T-helper 2 cell treated with Interferon-gamma antibody and Interleukin-4, amounts not matched to agents 5 μg/mL and 100 μg/mL, for 36 hours (primary cell): ENCODE data around the gene ZBTB7B.

ENCODE experiments used
- DNase-seq: peaks from one replicate; pipeline ENCODE4 v3.0.0; 2021; ENCODE audit warnings: low spot score
- H3K27ac Mint-ChIP-seq: one replicate; pipeline ENCODE4 v1.8.0; 2021; ENCODE audit warnings: mild to moderate bottlenecking, mixed read lengths
- H3K27me3 Mint-ChIP-seq: one replicate; pipeline ENCODE4 v1.8.0; 2021; ENCODE audit warnings: low read depth, mixed read lengths
- H3K36me3 Mint-ChIP-seq: one replicate; pipeline ENCODE4 v1.8.0; 2021; ENCODE audit warnings: low read depth, mixed read lengths
- H3K4me1 Mint-ChIP-seq: one replicate; pipeline ENCODE4 v1.8.0; 2021; ENCODE audit warnings: low read depth, mixed read lengths
- H3K4me3 Mint-ChIP-seq: one replicate; pipeline ENCODE4 v1.8.0; 2022; ENCODE audit warnings: mild to moderate bottlenecking, moderate library complexity, mixed read lengths
- H3K9me3 Mint-ChIP-seq: one replicate; pipeline ENCODE4 v1.8.0; 2021; ENCODE audit warnings: mixed read lengths

Gene ZBTB7B

GRCh38 chr1:155048449-155049334 lies 46.1 kb downstream of the ZBTB7B start:
- no peaks in the 10 kb centered on the region for H3K9me3 Mint-ChIP-seq
- H3K27me3 Mint-ChIP-seq, result no peaks in the 10 kb centered on the region
- H3K4me1 Mint-ChIP-seq, result peaks cover 29% of the 10 kb centered on the region
- no peak for DNase-seq
- H3K36me3 Mint-ChIP-seq, result no peaks in the 10 kb centered on the region
- H3K4me3 Mint-ChIP-seq, result no peak overlapping the region
- no peak overlapping the region for H3K27ac Mint-ChIP-seq

- H3K36me3 Mint-ChIP-seq, result no peaks in the 10 kb centered on the region
- H3K4me3 Mint-ChIP-seq, result peak overlapping the region; percentile 85
- H3K27ac Mint-ChIP-seq, result peak overlapping the region; percentile 85
- H3K27me3 Mint-ChIP-seq, result no peaks in the 10 kb centered on the region
- H3K9me3 Mint-ChIP-seq, result no peaks in the 10 kb centered on the region
- DNase-seq, result no peak
- H3K4me1 Mint-ChIP-seq, result peaks cover 23% of the 10 kb centered on the region
Observed at GRCh38 chr1:155049651-155050559, 47.3 kb downstream of the ZBTB7B start.

- no peaks in the 10 kb centered on the region for H3K27me3 Mint-ChIP-seq
- no peaks in the 10 kb centered on the region for H3K9me3 Mint-ChIP-seq
- peak within 1 kb of the TSS; percentile 88 for H3K4me3 Mint-ChIP-seq
- H3K4me1 Mint-ChIP-seq, result peaks cover 19% of the 10 kb centered on the region
- DNase-seq, result peak; percentile 82
- peak within 1 kb of the TSS; percentile 85 for H3K27ac Mint-ChIP-seq
- peaks cover 3% of the 10 kb centered on the region for H3K36me3 Mint-ChIP-seq
Observed at GRCh38 chr1:155050560-155051341, 48.1 kb downstream of the ZBTB7B start, which contains the start of gene ADAM15. TSS of gene ADAM15 (plus strand) at chr1:155051316. CDS start at chr1:155051387, 71 bp downstream.

- Mint-ChIP-seq H3K27ac (no peak overlapping the region), H3K27me3 (no peaks in the 10 kb centered on the region), H3K4me3 (peak overlapping the region; percentile 88), H3K4me1 (peaks cover 19% of the 10 kb centered on the region), H3K9me3 (no peaks in the 10 kb centered on the region), H3K36me3 (peaks cover 3% of the 10 kb centered on the region)
- no peak for DNase-seq
Observed at GRCh38 chr1:155051342-155051776, 48.8 kb downstream of the ZBTB7B start.

GRCh38 chr1:155051777-155052398 lies 49.3 kb downstream of the ZBTB7B start:
- Mint-ChIP-seq H3K4me3 (peak overlapping the region; percentile 88), H3K27ac (peak overlapping the region; percentile 70), H3K27me3 (no peaks in the 10 kb centered on the region), H3K9me3 (no peaks in the 10 kb centered on the region), H3K36me3 (peaks cover 3% of the 10 kb centered on the region), H3K4me1 (peaks cover 19% of the 10 kb centered on the region)
- DNase-seq, result peak; percentile 30

- no peaks in the 10 kb centered on the region for H3K9me3 Mint-ChIP-seq
- peak overlapping the region; percentile 70 for H3K27ac Mint-ChIP-seq
- H3K36me3 Mint-ChIP-seq, result peaks cover 3% of the 10 kb centered on the region
- peaks cover 19% of the 10 kb centered on the region for H3K4me1 Mint-ChIP-seq
- H3K4me3 Mint-ChIP-seq, result peak overlapping the region; percentile 88
- no peaks in the 10 kb centered on the region for H3K27me3 Mint-ChIP-seq
- DNase-seq, result peak; percentile 20
Observed at GRCh38 chr1:155052439-155053395, 50.1 kb downstream of the ZBTB7B start.

- Mint-ChIP-seq H3K36me3 (peaks cover 3% of the 10 kb centered on the region), H3K27ac (no peak overlapping the region), H3K4me3 (peak overlapping the region; percentile 88), H3K27me3 (no peaks in the 10 kb centered on the region), H3K4me1 (peaks cover 19% of the 10 kb centered on the region), H3K9me3 (no peaks in the 10 kb centered on the region)
- DNase-seq, result no peak
Observed at GRCh38 chr1:155053531-155054105, 51.0 kb downstream of the ZBTB7B start.

GRCh38 chr1:155057104-155057503 lies 54.5 kb downstream of the ZBTB7B start:
- no peak for DNase-seq
- Mint-ChIP-seq H3K27me3 (no peaks in the 10 kb centered on the region), H3K27ac (no peak overlapping the region), H3K4me1 (peaks cover 19% of the 10 kb centered on the region), H3K4me3 (no peak overlapping the region), H3K9me3 (no peaks in the 10 kb centered on the region), H3K36me3 (peaks cover 3% of the 10 kb centered on the region)

- Mint-ChIP-seq H3K36me3 (peaks cover 3% of the 10 kb centered on the region), H3K27me3 (no peaks in the 10 kb centered on the region), H3K4me1 (peaks cover 16% of the 10 kb centered on the region), H3K27ac (no peak overlapping the region), H3K9me3 (no peaks in the 10 kb centered on the region), H3K4me3 (no peak overlapping the region)
- DNase-seq, result no peak
Observed at GRCh38 chr1:155057788-155058211, 55.2 kb downstream of the ZBTB7B start.

GRCh38 chr1:155060736-155061135 lies 58.1 kb downstream of the ZBTB7B start:
- peaks cover 22% of the 10 kb centered on the region for H3K4me1 Mint-ChIP-seq
- no peak for DNase-seq
- no peaks in the 10 kb centered on the region for H3K27me3 Mint-ChIP-seq
- H3K9me3 Mint-ChIP-seq, result no peaks in the 10 kb centered on the region
- H3K4me3 Mint-ChIP-seq, result no peak overlapping the region
- H3K27ac Mint-ChIP-seq, result no peak overlapping the region
- no peaks in the 10 kb centered on the region for H3K36me3 Mint-ChIP-seq

GRCh38 chr1:155061381-155062150 lies 59.0 kb downstream of the ZBTB7B start:
- Mint-ChIP-seq H3K9me3 (no peaks in the 10 kb centered on the region), H3K27ac (no peak overlapping the region), H3K36me3 (no peaks in the 10 kb centered on the region), H3K4me1 (peaks cover 22% of the 10 kb centered on the region), H3K27me3 (no peaks in the 10 kb centered on the region), H3K4me3 (no peak overlapping the region)
- peak; percentile 86 for DNase-seq
